ENCODE results near the gene TACC2. TPM values are rescaled to one million over a fixed set of nuclear protein-coding genes. Genes with fewer than 3 reads are reported as not detected.

The TACC2 gene
- total RNA-seq, 4 donors from 2014 or later, result 31.0 to 52.5 (median 42.2) TPM

DNA sequence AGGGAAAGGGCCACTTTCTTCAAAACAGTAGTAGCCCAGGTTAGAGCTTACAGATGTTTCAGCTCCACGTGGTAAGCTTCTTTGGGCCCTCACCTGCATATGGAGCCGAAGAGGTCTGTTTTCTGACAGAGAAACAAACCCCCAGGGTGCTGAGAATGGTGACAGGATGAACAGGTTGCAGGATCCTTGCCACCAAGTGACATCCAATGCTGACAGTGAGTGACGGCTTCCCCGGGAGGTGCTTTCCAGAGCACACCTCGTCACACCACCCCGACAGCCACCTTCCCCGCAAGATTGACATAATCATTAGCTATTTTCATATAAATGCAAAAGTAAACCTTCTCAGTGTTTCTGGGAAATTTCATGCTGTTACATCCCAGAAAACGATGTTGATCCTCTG, 172.8 kb downstream of the TACC2 start:
- no peak overlapping the region for H3K27ac ChIP-seq

DNA sequence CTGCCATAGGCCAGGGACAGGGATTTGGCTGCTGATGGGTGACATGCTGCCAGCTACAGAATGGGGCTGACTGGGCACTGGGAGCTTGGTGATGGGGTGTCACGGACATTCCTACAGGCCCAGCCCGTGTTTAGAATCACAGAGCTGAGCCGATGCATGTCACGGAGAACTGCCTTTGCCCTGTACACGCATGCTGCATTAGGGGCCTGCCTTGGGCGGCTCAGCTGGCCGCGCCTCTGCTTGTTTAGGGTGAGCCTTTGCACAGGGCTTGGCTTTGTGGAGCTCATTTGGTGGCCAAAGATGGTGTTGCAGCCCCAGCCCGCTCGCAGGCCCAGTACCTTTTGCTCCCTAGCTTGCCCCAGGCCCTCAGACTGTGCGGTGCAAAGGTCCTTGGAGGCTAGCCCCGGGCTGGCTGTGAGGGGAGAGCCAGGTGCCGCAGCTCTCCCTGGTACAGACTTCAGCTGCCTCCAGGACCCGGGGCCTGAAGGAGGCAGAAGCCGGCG, 173.8 kb downstream of the TACC2 start:
- 27 to 34% methylated on average over 7 of the region's 16 CpGs for WGBS, 2 donors
- Histone ChIP-seq H3K27me3 (no peaks in the 10 kb centered on the region), H3K36me3 (no peaks in the 10 kb centered on the region), H3K4me3 (peak overlapping the region; percentile 28 to 57 (median 44)), H3K4me1 (peaks cover 0 to 35% (median 17%) of the 10 kb centered on the region in 4 donors), H3K27ac (peak overlapping the region in 2 of 4 donors; percentile 12 to 45), H3K9me3 (no peaks in the 10 kb centered on the region)
- TF ChIP-seq, protein P1, sequence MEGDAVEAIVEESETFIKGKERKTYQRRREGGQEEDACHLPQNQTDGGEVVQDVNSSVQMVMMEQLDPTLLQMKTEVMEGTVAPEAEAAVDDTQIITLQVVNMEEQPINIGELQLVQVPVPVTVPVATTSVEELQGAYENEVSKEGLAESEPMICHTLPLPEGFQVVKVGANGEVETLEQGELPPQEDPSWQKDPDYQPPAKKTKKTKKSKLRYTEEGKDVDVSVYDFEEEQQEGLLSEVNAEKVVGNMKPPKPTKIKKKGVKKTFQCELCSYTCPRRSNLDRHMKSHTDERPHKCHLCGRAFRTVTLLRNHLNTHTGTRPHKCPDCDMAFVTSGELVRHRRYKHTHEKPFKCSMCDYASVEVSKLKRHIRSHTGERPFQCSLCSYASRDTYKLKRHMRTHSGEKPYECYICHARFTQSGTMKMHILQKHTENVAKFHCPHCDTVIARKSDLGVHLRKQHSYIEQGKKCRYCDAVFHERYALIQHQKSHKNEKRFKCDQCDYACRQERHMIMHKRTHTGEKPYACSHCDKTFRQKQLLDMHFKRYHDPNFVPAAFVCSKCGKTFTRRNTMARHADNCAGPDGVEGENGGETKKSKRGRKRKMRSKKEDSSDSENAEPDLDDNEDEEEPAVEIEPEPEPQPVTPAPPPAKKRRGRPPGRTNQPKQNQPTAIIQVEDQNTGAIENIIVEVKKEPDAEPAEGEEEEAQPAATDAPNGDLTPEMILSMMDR (IDR thresholded peaks at IDR 0.05), result peak in 3 of 5 experiments; percentile 12 to 43 (median 23)
- TF ChIP-seq EP300 (IDR thresholded peaks at IDR 0.05), result no peak
- no peak for DNase-seq (ENCODE audit: low spot score in 2 of 2)

More for the DNA sequence above, 172.8 kb downstream of the TACC2 start:
- Histone ChIP-seq H3K27me3 (no peaks in the 10 kb centered on the region), H3K4me1 (peaks cover 0 to 31% (median 17%) of the 10 kb centered on the region in 4 donors), H3K36me3 (no peaks in the 10 kb centered on the region), H3K4me3 (no peak overlapping the region), H3K9me3 (no peaks in the 10 kb centered on the region)
- no peak for DNase-seq (ENCODE audit: low spot score in 2 of 2)
- TF ChIP-seq EP300 (IDR thresholded peaks at IDR 0.05) (no peak), POLR2A (IDR thresholded peaks at IDR 0.05) (no peak)
- TF ChIP-seq, protein P1 (IDR thresholded peaks at IDR 0.05), result no peak
- WGBS, 2 donors, result 84 to 86% methylated on average over 8 of the region's 8 CpGs

DNA sequence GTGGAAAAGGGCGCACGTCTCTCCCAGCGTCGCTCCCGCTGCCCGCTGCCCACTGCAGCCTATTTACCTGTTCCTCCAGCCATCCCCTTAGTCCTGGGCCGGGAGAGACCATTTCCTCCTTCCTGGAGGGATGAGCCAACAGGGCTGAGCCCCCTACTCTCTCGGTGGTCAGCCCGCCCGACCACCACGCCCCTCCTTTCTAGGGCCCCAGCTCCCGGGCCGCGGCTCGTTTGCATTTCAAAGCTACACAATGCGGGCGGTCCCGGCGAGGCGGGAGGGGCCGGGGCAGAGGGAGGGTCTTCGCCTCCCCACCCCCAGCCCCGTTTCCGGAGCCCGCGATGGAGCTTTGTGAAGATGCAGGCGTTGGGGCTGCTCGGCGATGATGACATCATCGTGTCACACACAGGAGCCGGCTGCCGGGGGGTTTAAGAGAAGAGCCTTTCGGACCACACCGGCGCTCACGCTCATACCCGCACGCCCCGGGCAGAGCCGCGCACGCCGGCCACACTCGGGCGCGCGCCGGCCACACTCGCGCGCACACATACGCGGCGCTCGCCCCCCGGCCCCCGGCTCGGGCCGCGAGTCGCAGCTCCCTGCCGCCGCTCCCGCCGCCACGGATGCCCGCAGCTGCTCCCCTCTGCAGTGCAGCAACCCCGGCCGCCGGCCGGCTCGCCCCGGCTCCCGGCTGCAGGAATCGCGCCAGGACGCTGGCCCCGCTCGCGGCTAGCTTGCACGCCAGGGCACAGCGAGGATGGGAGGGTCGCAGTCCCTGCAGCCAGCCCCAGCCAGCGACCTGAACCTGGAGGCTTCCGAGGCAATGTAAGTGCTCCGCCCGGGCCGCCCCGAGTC, 174.4 kb downstream of the TACC2 start:
- DNase-seq (ENCODE audit: low spot score in 2 of 2), result no peak
- Histone ChIP-seq H3K27ac (peak overlapping the region in 2 of 4 donors; percentile 12 to 45), H3K4me1 (peaks cover 0 to 35% (median 17%) of the 10 kb centered on the region in 4 donors), H3K9me3 (no peaks in the 10 kb centered on the region), H3K36me3 (no peaks in the 10 kb centered on the region), H3K4me3 (peak overlapping the region; percentile 28 to 57 (median 44)), H3K27me3 (no peaks in the 10 kb centered on the region)
- WGBS, 2 donors, result 10 to 13% methylated on average over 31 to 40 of the region's 89 CpGs
- TF ChIP-seq, protein P1 (IDR thresholded peaks at IDR 0.05), result no peak
- TF ChIP-seq EP300 (IDR thresholded peaks at IDR 0.05), result no peak
- TF ChIP-seq POLR2A (IDR thresholded peaks at IDR 0.05), result no peak

DNA sequence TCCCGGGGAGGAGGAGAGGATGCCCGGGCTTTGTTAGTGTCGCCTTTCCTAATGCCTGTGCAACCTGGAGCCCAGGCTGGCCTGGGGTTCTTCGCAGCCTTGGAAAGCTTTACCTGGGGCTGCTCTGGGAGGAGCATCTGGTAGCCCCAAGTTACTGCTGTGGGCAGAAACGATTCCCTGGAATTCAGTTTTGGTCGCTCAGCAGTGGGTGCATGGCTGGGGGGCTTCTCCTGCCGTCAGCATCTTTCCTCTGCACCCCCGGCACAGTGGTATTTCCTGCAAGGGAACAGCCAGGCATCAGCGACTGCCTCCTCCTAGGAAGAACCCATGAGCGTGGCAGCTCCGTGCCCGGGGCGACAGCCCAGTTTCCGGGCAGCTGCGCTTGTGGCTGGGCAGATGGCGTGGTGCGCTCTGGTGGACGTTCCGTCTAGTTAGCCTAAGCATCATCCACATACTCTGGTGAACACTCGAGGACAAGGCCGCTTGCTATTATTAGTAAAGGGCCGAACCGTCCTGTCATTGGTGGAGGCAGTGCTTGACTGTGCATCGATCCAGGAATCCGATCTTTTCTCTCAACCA, 175.1 kb downstream of the TACC2 start:
- no peaks in the 10 kb centered on the region for H3K9me3 ChIP-seq
- H3K27me3 ChIP-seq, result no peaks in the 10 kb centered on the region
- no peaks in the 10 kb centered on the region for H3K36me3 ChIP-seq
- H3K27ac ChIP-seq, result peak overlapping the region in 1 of 4 donors; percentile 45
- TF ChIP-seq, protein P1 (IDR thresholded peaks at IDR 0.05), result no peak
- no peak for TF ChIP-seq EP300 (IDR thresholded peaks at IDR 0.05)
- TF ChIP-seq POLR2A (IDR thresholded peaks at IDR 0.05), result no peak
- DNase-seq (ENCODE audit: low spot score in 2 of 2), result no peak
- peaks cover 0 to 32% (median 17%) of the 10 kb centered on the region in 4 donors for H3K4me1 ChIP-seq
- H3K4me3 ChIP-seq, result peak overlapping the region; percentile 28 to 52 (median 38)
- 40 to 61% methylated on average over 18 to 25 of the region's 25 CpGs for WGBS, 2 donors

Measured in tibial nerve (tissue), 4 donors.